ENCODE results near the gene OLAH.

GRCh38 chr10:15052121-15052520, 8.4 kb downstream of the OLAH start:
- TF ChIP-seq EP300 (IDR thresholded peaks at IDR 0.05) (no peak), POLR2A (IDR thresholded peaks at IDR 0.05) (no peak), POLR2AphosphoS5 (IDR thresholded peaks at IDR 0.05) (no peak)
- TF ChIP-seq, protein P1, sequence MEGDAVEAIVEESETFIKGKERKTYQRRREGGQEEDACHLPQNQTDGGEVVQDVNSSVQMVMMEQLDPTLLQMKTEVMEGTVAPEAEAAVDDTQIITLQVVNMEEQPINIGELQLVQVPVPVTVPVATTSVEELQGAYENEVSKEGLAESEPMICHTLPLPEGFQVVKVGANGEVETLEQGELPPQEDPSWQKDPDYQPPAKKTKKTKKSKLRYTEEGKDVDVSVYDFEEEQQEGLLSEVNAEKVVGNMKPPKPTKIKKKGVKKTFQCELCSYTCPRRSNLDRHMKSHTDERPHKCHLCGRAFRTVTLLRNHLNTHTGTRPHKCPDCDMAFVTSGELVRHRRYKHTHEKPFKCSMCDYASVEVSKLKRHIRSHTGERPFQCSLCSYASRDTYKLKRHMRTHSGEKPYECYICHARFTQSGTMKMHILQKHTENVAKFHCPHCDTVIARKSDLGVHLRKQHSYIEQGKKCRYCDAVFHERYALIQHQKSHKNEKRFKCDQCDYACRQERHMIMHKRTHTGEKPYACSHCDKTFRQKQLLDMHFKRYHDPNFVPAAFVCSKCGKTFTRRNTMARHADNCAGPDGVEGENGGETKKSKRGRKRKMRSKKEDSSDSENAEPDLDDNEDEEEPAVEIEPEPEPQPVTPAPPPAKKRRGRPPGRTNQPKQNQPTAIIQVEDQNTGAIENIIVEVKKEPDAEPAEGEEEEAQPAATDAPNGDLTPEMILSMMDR (IDR thresholded peaks at IDR 0.05) = no peak

Data from suprapubic skin (tissue), 4 donors.